MV-4-11 (cell line): ENCODE measurements around the gene ACSL6.

Source experiments
- DNase-seq: peaks from one replicate; lab custom pipeline; 2025; lab: John Stamatoyannopoulos, UW

ACSL6 gene

GRCh38 chr5:132017316-132017715 is 5.9 kb upstream of the ACSL6 start:
- DNase-seq: no peak

- no peak for DNase-seq
These were observed 5.3 kb upstream of the ACSL6 start for GRCh38 chr5:132016721-132017250.

DNA sequence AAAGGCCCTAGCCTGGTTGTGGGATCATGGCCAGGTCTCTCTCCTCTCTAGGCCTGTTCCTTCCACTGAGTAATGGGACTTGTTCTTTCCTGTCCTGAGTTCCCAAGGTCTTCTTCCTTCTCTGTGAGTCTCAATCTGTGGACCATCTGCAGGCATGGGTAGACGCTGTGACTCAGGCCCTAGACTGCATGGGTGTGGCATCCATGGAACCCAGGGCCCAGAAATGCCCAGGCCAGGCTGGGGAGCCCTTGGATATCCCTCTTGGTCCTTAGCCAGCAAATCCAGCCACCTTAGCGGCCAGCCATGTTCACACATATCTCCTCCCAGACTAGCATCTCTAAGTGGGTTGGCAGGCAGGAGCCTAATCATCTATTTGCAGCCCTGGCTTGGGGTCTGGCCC is 2.3 kb upstream of the ACSL6 start:
- no peak for DNase-seq

DNA sequence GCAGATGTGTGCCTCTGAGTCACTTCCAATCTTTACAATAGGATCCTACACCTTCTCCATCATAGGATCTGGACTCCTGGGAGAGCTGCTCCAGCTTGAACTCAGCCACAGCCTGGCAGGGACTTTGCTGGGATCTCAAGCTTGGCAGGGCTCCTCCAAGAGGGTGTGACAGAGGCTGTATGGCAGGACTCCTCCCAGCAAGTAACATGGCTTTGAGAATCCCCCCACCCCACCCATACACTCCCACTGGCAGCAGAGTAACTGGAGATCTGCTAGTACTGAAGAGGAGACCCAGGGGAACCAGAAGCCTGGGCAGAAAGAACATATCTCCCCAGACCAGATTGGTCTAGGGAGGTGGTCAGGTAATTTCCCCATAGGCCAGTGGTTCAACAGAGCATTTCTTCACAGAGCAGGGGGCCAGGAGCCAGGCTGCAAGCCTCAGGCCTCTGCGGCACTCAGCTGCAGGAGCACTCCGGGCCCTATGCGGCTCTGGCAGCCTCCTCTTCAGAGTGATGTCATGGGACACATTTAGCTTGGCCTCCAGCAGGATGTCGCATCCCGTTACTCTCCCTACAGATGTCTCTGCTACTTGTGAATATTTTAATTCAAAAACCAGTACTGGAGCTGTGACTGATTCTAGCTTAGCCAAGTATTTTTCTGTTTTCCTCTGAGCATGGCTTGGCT is 1.7 kb upstream of the ACSL6 start:
- no peak for DNase-seq

- peak; percentile 22 for DNase-seq
These were observed 1.0 kb upstream of the ACSL6 start for GRCh38 chr5:132012371-132013005.

DNA sequence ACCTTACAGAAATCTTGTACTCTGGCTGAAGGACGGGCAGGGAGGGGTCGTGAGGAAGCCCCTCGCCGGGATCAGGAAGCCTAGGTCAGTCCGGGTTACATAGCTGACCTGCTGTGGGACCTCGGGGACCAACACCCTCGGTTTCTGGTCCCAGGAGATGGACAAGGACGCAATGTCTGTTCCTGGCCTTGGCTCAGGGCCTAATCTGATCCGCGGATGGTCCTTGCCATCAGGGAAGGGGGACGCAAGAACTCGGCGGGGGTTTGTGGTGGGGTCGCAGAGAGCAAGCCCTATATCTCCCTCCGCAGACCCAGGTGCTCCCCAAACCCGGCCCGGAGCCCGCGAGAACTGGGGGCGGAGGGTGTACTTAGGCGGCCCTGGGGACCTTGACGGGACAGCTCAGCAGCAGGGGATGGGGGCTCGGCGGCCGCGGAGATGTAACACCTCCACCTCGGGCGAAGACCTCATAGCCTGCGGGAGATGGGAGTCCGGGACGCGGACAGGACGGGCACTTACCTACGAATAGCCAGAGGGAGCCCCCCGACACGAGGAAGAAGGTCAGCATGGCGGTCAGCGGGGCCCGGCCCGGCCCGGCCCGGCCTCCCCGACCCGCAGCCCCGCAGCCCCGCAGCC is 353 bp downstream of the ACSL6 start:
- DNase-seq: no peak

DNA sequence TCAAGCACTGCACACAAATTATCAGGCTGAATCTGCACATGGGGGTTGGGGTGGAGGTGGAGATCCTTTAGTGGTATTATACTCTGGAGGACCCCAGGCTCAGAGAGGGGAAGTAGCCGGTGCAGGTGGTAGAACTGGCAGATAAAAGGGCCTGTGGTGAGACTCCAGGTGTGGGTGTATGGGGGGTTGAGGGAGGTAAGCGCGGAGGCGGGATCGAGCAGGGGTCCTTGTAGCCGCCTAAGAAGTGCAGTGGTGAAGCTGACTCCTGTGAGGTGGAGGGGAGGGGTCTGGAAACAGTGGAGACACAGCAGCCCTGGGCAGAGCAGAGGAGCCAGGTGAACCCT is 841 bp downstream of the ACSL6 start:
- no peak for DNase-seq

- peak; percentile 25 for DNase-seq
These were observed 1.6 kb downstream of the ACSL6 start for GRCh38 chr5:132009706-132010405.

- DNase-seq: no peak
These were observed 2.3 kb downstream of the ACSL6 start for GRCh38 chr5:132008961-132009680.

DNA sequence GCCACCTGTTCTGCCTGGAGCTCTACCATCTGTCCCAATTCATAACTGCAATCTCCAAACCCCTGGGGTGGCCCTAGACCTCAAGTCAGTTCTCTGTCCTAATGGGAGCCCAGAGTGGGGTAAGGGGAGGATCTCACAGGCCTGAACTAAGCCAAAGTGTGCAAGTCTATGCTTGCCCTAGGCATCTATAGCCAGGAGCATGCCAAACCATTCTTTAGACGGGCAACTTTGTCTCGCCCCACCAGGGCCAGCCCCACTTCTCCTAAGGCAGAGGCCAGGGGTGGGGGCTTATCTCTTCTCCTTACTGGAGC is 3.3 kb downstream of the ACSL6 start:
- DNase-seq: no peak

- DNase-seq: peak; percentile 60
These were observed 3.9 kb downstream of the ACSL6 start for GRCh38 chr5:132007399-132008162.

DNA sequence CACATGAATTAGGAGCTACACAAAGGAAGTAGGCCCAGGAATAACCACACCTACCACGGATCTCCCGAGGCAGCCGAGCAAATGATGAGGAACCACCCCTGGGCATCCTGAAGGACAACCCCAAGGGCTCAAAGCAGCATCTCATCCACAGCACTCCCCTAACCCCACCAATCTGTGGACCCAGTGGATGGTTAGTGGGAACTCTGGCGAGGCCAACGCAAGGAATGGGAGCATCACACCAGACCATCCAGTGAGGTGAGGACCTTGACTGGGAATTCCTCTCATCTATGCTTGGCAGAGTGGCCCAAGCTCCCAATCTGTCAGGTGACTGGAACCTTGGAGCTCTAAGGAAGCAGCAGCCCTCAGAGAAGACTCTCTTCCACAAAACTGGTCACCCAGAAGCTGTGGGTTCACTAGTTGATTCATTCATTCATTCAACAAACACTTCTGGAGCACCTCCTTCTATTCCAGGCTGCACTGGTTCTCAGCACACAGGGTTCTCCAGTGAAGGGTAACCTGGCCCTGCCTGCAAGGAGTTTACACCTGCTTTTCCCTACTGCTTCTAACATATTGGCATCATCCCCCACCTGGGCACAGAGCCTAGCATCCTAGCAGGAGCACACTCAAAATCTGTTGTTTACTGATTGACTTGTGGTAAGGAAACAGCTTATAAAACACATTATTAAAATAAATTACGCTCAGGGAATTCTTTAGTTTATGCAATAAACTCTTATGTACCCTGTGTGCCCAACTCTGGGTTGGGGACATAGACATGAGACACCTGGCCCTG is 4.9 kb downstream of the ACSL6 start:
- no peak for DNase-seq

DNA sequence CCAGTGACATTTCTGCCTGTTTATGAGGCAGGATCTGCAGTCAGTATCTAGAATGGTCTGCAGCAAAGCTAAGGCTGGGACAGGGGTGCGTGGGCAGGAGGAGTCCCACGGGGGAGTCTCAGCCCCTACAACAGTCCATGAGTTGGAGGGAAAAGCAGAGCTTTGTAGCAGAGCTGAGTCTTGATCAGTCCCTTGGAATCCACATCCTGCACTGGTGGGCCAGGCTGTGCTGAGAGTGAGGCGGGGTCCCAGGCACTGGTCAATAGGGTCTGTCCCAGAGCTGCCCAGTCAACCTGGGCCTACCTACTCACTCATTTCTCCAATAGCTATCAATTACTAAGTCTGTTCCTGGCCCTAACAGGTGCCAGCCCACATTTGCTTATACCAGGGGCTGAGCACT is 5.9 kb downstream of the ACSL6 start:
- DNase-seq: no peak

DNA sequence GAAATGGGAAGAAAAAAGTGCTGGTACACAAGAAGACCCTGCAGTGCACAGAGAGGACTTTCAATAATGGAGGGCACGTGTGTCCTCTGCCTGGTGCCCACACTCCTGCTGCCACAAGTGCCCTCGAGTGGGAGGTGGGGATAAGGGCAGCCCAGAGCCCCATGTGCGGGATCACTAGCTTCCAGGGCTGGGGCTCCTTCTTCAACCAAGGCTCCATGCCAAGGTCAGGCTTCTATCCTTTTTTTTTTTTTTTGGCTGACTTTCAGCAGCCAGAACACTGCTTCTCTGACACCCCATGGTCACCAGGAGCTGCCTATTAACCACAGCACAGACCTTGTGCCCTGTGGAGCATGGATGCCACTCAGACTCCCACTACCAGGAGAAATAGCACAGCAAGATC is 7.5 kb downstream of the ACSL6 start:
- DNase-seq: no peak

DNA sequence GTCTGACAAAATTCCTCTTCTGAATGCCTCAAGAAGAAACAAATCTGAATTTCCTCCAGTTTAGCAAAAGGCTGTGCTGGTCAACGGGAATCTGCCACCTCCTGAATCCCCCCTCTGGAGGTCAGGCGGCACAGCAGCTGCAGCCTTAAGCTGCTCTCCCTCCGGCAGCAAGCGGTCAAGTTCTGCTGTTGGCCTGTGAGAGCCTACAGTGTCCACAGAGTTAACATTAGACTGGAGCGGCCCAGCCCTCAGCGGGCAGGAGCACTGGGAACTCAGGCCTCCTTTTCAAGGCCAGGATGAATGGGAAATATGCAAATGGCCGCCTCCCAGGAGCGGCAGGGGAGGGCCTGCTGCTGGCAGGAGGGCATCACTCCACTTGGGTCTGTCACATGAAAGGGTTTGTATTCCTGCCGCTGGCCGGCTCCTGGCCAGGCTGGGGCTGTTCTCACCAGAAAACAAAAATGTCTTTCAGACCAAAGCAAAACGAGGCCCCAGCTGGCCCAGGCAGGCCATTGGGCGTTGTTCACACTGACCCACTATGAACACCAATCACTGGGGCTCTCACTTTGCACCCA is 8.2 kb downstream of the ACSL6 start:
- no peak for DNase-seq

- DNase-seq: no peak
These were observed 8.7 kb downstream of the ACSL6 start for GRCh38 chr5:132002757-132003156.

DNA sequence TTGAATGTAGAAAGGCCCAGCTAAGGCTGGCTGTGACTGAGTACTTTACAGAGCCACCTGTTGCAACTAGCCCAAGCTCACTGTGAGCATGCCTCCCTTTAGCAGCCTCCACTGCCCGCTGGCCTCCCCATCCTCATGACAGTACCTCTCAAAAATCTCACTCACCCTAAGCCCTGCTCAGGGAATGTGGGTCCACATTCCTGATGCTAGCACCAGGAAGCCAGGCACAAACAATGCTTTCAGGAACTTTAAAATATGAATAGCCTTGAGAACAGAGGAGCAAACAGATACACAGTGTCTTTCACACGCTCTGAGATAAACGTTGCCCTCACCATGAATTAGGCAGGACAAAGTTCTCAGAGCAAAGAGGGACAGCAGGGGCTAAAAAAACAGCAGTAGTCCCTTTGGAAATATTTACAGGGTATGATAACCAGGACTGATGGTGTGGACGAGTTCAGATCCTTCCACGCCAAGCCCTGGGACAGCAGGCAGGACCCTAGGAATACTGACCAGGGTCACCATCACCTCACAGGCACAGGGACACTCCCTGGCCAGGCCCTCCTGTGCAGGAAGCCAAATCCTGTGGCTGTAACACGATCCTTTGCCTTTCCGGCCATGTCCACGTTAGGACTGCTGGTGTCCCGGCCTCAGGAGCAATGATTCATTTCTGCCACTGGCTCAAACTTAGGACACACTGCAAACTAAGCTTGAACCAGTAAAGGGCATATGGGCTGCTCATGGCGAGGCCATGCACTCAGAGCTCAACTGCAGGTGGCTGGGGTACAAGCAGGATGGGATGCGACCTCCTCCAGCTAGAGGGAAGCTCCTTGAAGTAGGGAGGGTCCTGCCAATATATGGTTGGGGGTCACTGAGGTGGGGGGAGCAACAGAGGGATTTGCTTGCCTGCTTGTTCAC is 9.6 kb downstream of the ACSL6 start:
- DNase-seq: no peak

DNA sequence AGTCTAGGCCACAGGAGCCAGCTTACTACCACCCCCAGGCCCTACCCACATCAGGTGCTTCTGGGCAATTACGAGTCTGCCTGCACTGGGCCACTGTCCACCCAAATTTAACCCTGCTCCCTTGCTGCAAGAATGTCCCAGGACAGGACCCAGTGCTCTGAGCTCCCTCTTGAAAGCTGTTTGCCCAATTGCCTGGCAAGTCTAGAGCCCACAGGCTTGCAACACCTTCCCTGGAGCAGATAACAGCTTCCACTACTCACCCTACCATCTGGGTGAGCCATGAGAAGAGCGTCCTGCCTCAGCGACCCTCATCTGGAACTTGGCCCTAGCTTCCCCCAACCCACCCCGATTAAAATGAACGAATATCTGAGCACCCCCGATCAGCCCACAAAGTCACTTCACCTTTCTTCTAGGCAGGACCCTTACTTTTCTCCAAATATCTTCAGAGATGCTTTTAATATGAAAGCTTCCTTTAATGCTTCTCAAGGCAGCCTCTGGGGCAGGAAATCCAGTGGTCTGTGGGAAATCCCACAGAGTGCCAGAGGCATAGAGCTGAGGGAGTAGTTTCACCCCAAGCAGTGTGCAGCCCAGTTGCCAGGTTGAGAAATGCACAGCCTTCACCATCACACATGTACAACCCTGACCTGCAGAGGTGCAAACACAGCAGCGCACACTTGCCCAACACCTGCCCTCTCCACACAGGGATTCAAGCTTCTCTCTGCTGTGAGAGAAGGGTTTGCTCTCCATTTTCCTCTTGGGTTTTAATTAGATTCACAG is 10.6 kb downstream of the ACSL6 start:
- peak; percentile 79 for DNase-seq

DNA sequence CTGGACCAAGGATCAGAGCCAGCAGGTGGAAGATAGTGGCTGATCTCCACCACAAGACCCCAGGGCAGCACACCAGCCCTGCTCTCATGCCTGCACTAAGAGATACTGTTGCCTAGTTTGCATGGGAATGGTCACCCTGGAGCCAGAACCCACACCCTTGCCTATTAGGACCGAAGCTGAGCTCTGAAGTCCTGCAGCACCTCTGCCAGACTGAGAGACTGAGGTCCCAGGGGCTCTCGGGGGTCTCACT is 11.3 kb downstream of the ACSL6 start:
- no peak for DNase-seq
